ENCODE results near the gene TLDC2.

GRCh38 chr20:36859700-36860330, 16.1 kb upstream of the TLDC2 start:
- TF ChIP-seq GATA3 (IDR thresholded peaks at IDR 0.05; ENCODE audit: low read depth, low read length) = no peak
- no peak for TF ChIP-seq GATA2 (IDR thresholded peaks at IDR 0.05; ENCODE audit: low read depth, low read length)
